SK-N-MC (cell line): ENCODE data around the gene TRABD2B.

ENCODE experiments used
- EZH2 ChIP-seq: fragments of 200-600 bp; sonication (generic); IDR thresholded peaks from one replicate; pipeline ENCODE4 v1.6.1; 2017; ENCODE audit warnings: antibody characterized with exemption
- FOXP2 ChIP-seq: optimal IDR thresholded peaks from 2 replicates; pipeline ENCODE3; 2011; ENCODE audit warnings: mild to moderate bottlenecking, moderate library complexity; ENCODE audit not compliant: insufficient read depth; ENCODE audit errors: extremely low read length, control extremely low read depth
- POLR2AphosphoS5 ChIP-seq: IDR thresholded peaks from 2 replicates; pipeline ENCODE4 v1.6.1; 2012; ENCODE audit warnings: mild to moderate bottlenecking, low read depth, low read length, borderline replicate concordance

DNA sequence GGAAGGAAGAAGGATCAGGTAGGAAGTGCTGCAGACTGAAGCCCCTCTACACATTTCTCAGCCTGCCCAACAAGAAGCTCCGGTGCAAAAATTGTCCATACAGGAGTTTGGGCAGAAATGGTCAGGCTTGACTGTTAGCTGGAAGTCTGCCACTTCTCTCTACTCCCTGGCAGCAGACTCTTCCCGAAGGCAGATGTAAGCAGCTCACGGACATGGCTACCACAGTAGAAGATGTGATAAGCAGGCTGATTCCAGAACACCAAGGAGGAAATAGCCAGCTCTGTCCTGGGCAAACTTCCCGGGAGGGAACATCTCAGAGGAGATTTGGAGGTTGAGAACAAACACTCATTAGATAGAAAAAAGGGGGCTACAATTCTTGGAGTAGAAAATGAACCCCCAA, 52.6 kb downstream of the TRABD2B start:
- TF ChIP-seq EZH2 (no peak), POLR2AphosphoS5 (no peak), FOXP2 (no peak)
